K562 (cell line): ENCODE data around the gene ADGRE2. TPM values are rescaled to one million over a fixed set of nuclear protein-coding genes. Genes with fewer than 3 reads are reported as not detected.
A peak's percentile ranks its signal among the peaks of the same experiment; 100 is the strongest.

Experiments
- ATF7 ChIP-seq: fragments of 450-650 bp; IDR thresholded peaks from 2 replicates; pipeline ENCODE4 v1.7.1; 2014; ENCODE audit warnings: mild to moderate bottlenecking, moderate library complexity
- CBX1 ChIP-seq: sonication (generic); IDR thresholded peaks from 2 replicates; pipeline ENCODE4 v1.6.1; 2016; ENCODE audit warnings: antibody characterized with exemption, low read depth, mild to moderate bottlenecking
- CCAR2 ChIP-seq: fragments of 200-400 bp; formaldehyde crosslinking; IDR thresholded peaks from 2 replicates; pipeline ENCODE4 v1.6.1; 2017; ENCODE audit warnings: mild to moderate bottlenecking, low read depth, low read length
- DACH1 ChIP-seq: fragments of 450-650 bp; IDR thresholded peaks from 2 replicates; pipeline ENCODE4 v1.6.1; 2018; ENCODE audit not compliant: partially characterized antibody
- DDX20 ChIP-seq: fragments of 450-650 bp; IDR thresholded peaks from 2 replicates; pipeline ENCODE4 v1.6.1; 2016; ENCODE audit warnings: missing genetic modification characterization, low read depth, mild to moderate bottlenecking, missing compliant biosample characterization, moderate library complexity
- FOXJ2 ChIP-seq: fragments of 200-800 bp; sonication (Bioruptor generic); IDR thresholded peaks from 2 replicates; pipeline ENCODE4 v1.6.1; 2016; ENCODE audit warnings: missing genetic modification characterization, missing compliant biosample characterization
- GABPB1 ChIP-seq: sonication (generic); formaldehyde crosslinking; IDR thresholded peaks from 2 replicates; pipeline ENCODE4 v1.8.0; 2022; ENCODE audit warnings: mild to moderate bottlenecking, missing genetic modification reagents
- KDM2B ChIP-seq: fragments of 250-450 bp; sonication (Bioruptor Pico); IDR thresholded peaks from 2 replicates; pipeline ENCODE4 v1.8.0; 2021; ENCODE audit warnings: mild to moderate bottlenecking, moderate library complexity
- KDM5B ChIP-seq: fragments of 200-600 bp; sonication (generic); IDR thresholded peaks from 2 replicates; pipeline ENCODE4 v1.6.1; 2012; ENCODE audit warnings: low read depth, mild to moderate bottlenecking, moderate library complexity, low read length, control low read depth, inconsistent platforms; ENCODE audit not compliant: insufficient replicate concordance
- LARP7 ChIP-seq: fragments of 450-650 bp; IDR thresholded peaks from 2 replicates; pipeline ENCODE4 v1.6.1; 2016
- MCM3 ChIP-seq: fragments of 450-650 bp; IDR thresholded peaks from 2 replicates; pipeline ENCODE4 v1.6.1; 2016
- MTA1 ChIP-seq: fragments of 450-650 bp; IDR thresholded peaks from 2 replicates; pipeline ENCODE4 v1.6.1; 2017; ENCODE audit warnings: borderline replicate concordance
- NFRKB ChIP-seq: fragments of 450-650 bp; IDR thresholded peaks from 2 replicates; pipeline ENCODE4 v1.6.1; 2016; ENCODE audit warnings: low read depth
- POLR3G ChIP-seq: IDR thresholded peaks from 2 replicates; pipeline ENCODE4 v1.6.1; 2011; ENCODE audit not compliant: insufficient read length, insufficient replicate concordance; ENCODE audit errors: extremely low read depth
- RUNX1 ChIP-seq: sonication (generic); IDR thresholded peaks from 2 replicates; pipeline ENCODE4 v1.6.1; 2016; ENCODE audit warnings: antibody characterized with exemption, low read depth
- SMARCA5 ChIP-seq: fragments of 450-650 bp; IDR thresholded peaks from 2 replicates; pipeline ENCODE4 v1.6.1; 2016
- TEAD4 ChIP-seq, 2 experiments: sonication (generic) in 1 of 2; formaldehyde crosslinking in 1 of 2; IDR thresholded peaks; 2 replicates each; pipeline versions ENCODE4 v1.6.1 to v1.8.0; 2012 to 2022; ENCODE audit warnings: borderline replicate concordance in 1 of 2, inconsistent platforms in 1 of 2, low read length in 1 of 2, mild to moderate bottlenecking in 1 of 2, missing genetic modification reagents in 1 of 2
- TRIM28 ChIP-seq: fragments of 450-650 bp; IDR thresholded peaks from 2 replicates; pipeline ENCODE4 v1.6.1; 2017
- U2AF1 ChIP-seq: fragments of 200-400 bp; formaldehyde crosslinking; optimal IDR thresholded peaks from 2 replicates; pipeline ENCODE3; 2017; ENCODE audit warnings: mild to moderate bottlenecking, low read depth, low read length, moderate library complexity
- XRCC3 ChIP-seq: fragments of 450-650 bp; IDR thresholded peaks from 2 replicates; pipeline ENCODE4 v1.6.1; 2017; ENCODE audit warnings: mild to moderate bottlenecking, moderate library complexity
- ZKSCAN3 ChIP-seq: fragments of 250-450 bp; sonication (Bioruptor Pico); IDR thresholded peaks from 2 replicates; pipeline ENCODE4 v1.4.0; 2020
- ZNF282 ChIP-seq: sonication (generic); formaldehyde crosslinking; IDR thresholded peaks from 2 replicates; pipeline ENCODE4 v1.8.1; 2023; ENCODE audit warnings: missing genetic modification reagents
- ZNF589 ChIP-seq: fragments of 200-800 bp; sonication (Bioruptor generic); IDR thresholded peaks from 2 replicates; pipeline ENCODE4 v1.6.1; 2016; ENCODE audit warnings: low read depth, missing genetic modification characterization, missing compliant biosample characterization
- ZNF75A ChIP-seq: fragments of 450-650 bp; formaldehyde crosslinking; IDR thresholded peaks from 2 replicates; pipeline ENCODE4 v1.4.0; 2020; ENCODE audit warnings: mild to moderate bottlenecking
- ZSCAN29 ChIP-seq: fragments of 450-650 bp; IDR thresholded peaks from 2 replicates; pipeline ENCODE4 v1.6.1; 2017
- polyA plus RNA-seq, 8 experiments: library from polyadenylated mRNA; depleted of rRNA in 4 of 8; stranded (reverse) in 5 of 8; unstranded in 3 of 8; fragments of >200 nt; fragmentation: Nextera tagmentation in 2 of 8; fragmentation: Illumina TruSeq in 1 of 8; extraction: Ambion mirVana in 2 of 8; extraction: Trizol in 1 of 8; gene quantifications; 2 replicates each; pipeline versions ENCODE4 v1.2.1 to v1.2.3, GENCODE V29; 2011 to 2014; ENCODE audit warnings: inconsistent platforms in 1 of 8, missing spikeins in 1 of 8
- total RNA-seq, 7 experiments: library from RNA; depleted of rRNA in 6 of 7; stranded (reverse); fragments of >200 nt in 6 of 7; fragmentation: Illumina TruSeq in 2 of 7; extraction: Trizol in 2 of 7; gene quantifications; 2 replicates each; pipeline versions ENCODE4 v1.2.1 to v1.2.3, GENCODE V29; 2011 to 2021; ENCODE audit warnings: low replicate concordance in 1 of 7
- TF ChIP-seq, protein P1 (sequence below): fragments of 450-650 bp; IDR thresholded peaks from 2 replicates; pipeline ENCODE4 v1.6.1; 2018; ENCODE audit warnings: mild to moderate bottlenecking, low read depth; ENCODE audit not compliant: partially characterized antibody
- TF ChIP-seq, protein P2 (sequence below): fragments of 250-450 bp; sonication (Bioruptor Pico); IDR thresholded peaks from 2 replicates; pipeline ENCODE4 v1.5.1; 2021; ENCODE audit warnings: mild to moderate bottlenecking
- TF ChIP-seq, protein P3 (sequence below): IDR thresholded peaks from 2 replicates; pipeline ENCODE4 v1.6.1; 2016; ENCODE audit warnings: missing genetic modification characterization, missing compliant biosample characterization

Gene ADGRE2
- total and polyA plus RNA-seq, 9 of the 15 experiments (the other 6 are each of a cell fraction or from before 2014, with no cell fraction given) = 4.3 to 17.3 (median 9.8) TPM

- TF ChIP-seq ZSCAN29 (no peak), ATF7 (no peak), TEAD4 (IDR thresholded peaks at IDR 0.05; ENCODE audit: low read length) (peak; percentile 19; the same call in 1 of the 2 replicates), TEAD4 (CRISPR knock-in tag; IDR thresholded peaks at IDR 0.05; ENCODE audit: borderline replicate concordance) (no peak), ZKSCAN3 (CRISPR knock-in tag) (no peak), DDX20 (tag) (no peak), SMARCA5 (0 out of 2 replicates have a peak, but pooled peaks have one; percentile 25), TRIM28 (peak; percentile 99), GABPB1 (CRISPR knock-in tag) (no peak), ZNF589 (no peak), DACH1 (no peak), U2AF1 (no peak), POLR3G (no peak), ZNF75A (peak; percentile 100), RUNX1 (no peak), KDM2B (no peak), XRCC3 (peak; percentile 96), MCM3 (no peak), ZNF282 (CRISPR knock-in tag) (no peak), NFRKB (peak; percentile 88), MTA1 (peak; percentile 56; the same call in 1 of the 2 replicates), FOXJ2 (tag) (no peak), CBX1 (peak; percentile 89; the same call in 1 of the 2 replicates), LARP7 (no peak), CCAR2 (no peak), KDM5B (no peak)
- TF ChIP-seq, protein P1, sequence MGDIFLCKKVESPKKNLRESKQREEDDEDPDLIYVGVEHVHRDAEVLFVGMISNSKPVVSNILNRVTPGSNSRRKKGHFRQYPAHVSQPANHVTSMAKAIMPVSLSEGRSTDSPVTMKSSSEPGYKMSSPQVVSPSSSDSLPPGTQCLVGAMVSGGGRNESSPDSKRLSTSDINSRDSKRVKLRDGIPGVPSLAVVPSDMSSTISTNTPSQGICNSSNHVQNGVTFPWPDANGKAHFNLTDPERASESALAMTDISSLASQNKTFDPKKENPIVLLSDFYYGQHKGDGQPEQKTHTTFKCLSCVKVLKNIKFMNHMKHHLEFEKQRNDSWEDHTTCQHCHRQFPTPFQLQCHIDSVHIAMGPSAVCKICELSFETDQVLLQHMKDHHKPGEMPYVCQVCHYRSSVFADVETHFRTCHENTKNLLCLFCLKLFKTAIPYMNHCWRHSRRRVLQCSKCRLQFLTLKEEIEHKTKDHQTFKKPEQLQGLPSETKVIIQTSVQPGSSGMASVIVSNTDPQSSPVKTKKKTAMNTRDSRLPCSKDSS = peak; percentile 98
- TF ChIP-seq, protein P2, sequence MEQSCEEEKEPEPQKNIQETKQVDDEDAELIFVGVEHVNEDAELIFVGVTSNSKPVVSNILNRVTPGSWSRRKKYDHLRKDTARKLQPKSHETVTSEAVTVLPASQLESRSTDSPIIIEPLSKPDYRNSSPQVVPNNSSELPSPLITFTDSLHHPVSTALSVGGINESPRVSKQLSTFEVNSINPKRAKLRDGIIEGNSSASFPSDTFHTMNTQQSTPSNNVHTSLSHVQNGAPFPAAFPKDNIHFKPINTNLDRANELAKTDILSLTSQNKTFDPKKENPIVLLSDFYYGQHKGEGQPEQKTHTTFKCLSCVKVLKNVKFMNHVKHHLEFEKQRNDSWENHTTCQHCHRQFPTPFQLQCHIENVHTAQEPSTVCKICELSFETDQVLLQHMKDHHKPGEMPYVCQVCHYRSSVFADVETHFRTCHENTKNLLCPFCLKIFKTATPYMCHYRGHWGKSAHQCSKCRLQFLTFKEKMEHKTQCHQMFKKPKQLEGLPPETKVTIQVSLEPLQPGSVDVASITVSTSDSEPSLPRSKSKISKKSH (CRISPR knock-in tag) = peak; percentile 29; the same call in 1 of the 2 replicates
- TF ChIP-seq, protein P3, sequence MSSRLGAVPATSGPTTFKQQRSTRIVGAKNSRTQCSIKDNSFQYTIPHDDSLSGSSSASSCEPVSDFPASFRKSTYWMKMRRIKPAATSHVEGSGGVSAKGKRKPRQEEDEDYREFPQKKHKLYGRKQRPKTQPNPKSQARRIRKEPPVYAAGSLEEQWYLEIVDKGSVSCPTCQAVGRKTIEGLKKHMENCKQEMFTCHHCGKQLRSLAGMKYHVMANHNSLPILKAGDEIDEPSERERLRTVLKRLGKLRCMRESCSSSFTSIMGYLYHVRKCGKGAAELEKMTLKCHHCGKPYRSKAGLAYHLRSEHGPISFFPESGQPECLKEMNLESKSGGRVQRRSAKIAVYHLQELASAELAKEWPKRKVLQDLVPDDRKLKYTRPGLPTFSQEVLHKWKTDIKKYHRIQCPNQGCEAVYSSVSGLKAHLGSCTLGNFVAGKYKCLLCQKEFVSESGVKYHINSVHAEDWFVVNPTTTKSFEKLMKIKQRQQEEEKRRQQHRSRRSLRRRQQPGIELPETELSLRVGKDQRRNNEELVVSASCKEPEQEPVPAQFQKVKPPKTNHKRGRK (tag) = no peak
Observed at GRCh38 chr19:14718522-14719116, 59.7 kb downstream of the ADGRE2 start (continued).
